DMS53 treated with DMSO at 0.1 percent for 48 hours (cell line): ENCODE results near the gene LRRC8D.

Experiments
- DNase-seq: peaks from one replicate; lab custom pipeline; 2025; ENCODE audit not compliant: unreplicated experiment; lab: John Stamatoyannopoulos, UW

The LRRC8D gene

DNA sequence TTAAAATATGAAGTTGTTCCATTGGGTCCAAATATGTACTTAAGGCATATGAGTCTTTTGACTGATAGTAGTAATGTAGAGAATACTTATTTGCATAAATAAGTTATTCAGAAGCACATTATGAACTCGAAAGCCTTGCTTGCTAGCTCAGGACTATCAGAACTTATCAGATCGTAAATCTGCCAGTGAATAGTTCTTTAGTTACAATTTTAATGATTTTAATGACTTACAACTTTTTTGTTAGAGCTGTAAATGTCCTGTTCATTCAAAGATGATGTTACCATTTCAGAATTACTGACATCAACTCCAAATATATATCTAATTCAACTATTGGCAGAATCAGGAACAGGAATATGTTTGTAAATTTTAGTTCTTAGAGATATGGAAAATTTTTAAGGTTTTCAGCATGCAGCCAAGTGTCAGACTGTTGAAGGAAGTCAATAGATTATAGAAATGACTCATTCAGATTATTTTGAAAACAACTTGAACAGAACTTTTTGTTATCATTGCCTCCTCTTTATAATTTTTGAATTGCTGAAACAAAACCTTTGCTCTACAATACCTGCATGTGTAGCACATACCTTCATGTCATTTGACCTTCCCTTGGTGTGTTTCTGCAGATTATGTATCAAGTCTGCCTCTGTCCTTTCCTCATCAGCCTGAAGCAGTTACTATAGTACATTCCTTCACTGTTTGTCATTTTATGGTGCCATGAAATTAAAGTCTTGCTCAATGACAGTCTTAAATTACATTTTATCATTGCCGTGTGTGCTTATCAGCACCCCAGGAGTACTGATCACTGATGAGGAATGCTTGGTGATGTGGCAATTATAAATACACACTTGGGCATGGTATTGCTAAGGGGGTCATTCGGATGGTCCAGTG is 44.9 kb downstream of the LRRC8D start:
- no peak for DNase-seq

DNA sequence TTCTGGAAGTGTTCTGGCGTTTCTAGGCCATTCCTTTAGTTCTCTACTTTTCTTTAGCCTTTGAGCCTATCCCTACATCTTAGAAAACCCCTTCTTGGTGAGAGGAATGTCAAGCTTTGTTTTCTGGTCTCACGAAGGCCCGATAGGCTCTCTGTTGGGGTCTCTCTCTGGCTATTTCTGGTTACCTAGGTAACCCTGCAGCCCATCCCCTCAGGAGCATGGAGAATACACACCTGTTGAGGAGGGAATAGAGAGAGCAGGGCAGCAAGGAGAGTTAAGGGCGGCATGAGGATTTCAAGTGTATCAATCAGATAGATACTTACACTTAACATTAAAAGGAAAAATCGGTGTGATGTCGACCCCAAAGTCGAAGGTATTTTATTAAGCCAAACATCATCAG is 45.7 kb downstream of the LRRC8D start:
- no peak for DNase-seq

- no peak for DNase-seq
Measured at GRCh38 chr1:89870998-89871397, 50.2 kb downstream of the LRRC8D start.

DNA sequence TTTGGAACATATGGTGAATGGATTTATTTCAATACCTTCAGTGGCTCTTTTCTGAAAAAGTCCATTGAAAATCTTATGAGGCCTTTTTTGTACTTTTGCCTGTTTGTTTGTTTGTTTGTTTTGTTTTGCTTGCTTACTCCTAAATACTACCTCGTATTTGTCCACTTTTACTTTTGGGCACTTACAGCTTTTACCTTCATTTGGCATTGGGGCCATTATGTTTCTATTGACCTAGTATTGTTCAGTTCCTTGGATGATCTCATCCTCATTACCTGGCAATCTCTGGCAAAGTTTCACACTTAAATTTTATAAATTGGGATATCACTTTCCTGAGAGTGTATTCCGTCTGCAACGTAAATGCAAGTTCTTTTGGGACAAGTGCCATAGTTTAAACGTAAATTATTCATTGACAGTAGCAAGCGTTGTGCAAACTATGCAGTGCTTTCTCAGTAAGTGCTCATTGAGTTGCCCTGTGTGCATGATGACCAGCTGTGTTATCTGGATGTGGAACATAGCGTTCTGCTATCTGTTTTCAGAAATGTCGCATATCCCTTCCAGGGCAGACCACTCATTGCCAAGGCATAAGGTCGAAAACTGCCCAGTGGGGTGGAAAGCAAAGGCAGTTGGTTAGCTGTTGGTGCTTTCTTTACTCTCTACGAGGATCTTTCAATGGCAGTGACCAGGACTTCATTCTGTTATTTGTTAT is 51.1 kb downstream of the LRRC8D start:
- no peak for DNase-seq

DNA sequence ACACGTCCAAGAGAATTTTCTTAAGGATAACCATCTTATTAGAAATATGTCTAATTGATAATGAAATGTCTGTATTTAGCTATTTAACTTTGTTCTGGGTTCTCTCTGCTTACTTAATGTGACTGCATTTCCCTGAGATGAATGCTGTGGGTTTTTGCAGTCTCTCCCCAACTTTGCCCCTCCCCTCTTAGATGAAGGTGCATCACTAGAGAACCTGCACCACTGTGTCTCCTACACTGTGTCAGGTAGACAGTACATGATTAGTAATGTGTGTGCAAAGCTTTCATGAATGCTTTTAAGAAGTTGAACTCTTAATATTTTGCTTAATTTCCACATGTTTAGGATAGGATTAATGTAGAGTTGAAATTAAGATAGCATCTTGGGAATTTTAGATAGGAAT is 51.7 kb downstream of the LRRC8D start:
- no peak for DNase-seq

GRCh38 chr1:89873288-89873687 is 52.5 kb downstream of the LRRC8D start:
- no peak for DNase-seq

GRCh38 chr1:89873770-89874169 is 52.9 kb downstream of the LRRC8D start:
- DNase-seq: no peak

- DNase-seq: no peak
Measured at GRCh38 chr1:89876463-89876862, 55.6 kb downstream of the LRRC8D start.

DNA sequence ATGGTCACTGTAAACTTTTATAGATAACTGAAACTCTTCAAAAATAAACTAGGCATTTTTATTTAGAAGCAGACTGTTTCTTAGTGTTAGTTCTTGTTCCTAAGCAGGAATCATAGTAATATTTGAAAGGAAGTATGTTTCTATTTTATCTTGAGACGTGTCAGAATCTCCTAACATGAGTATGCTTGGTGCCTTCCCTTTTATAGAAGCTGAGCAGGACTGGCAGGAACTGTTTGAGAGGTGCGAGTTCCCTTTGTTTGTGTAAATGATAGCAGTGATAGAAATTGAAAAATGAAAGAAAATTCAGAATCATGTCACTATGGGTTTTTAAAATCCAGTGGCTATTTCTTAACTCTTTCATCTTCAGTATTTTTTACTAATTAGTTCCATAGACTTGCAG is 56.9 kb downstream of the LRRC8D start:
- DNase-seq: no peak

- DNase-seq: no peak
Measured at GRCh38 chr1:89878256-89878655, 57.4 kb downstream of the LRRC8D start.

GRCh38 chr1:89880679-89881078 is 59.8 kb downstream of the LRRC8D start:
- no peak for DNase-seq

- DNase-seq: no peak
Measured at GRCh38 chr1:89881415-89882058, 60.7 kb downstream of the LRRC8D start.

DNA sequence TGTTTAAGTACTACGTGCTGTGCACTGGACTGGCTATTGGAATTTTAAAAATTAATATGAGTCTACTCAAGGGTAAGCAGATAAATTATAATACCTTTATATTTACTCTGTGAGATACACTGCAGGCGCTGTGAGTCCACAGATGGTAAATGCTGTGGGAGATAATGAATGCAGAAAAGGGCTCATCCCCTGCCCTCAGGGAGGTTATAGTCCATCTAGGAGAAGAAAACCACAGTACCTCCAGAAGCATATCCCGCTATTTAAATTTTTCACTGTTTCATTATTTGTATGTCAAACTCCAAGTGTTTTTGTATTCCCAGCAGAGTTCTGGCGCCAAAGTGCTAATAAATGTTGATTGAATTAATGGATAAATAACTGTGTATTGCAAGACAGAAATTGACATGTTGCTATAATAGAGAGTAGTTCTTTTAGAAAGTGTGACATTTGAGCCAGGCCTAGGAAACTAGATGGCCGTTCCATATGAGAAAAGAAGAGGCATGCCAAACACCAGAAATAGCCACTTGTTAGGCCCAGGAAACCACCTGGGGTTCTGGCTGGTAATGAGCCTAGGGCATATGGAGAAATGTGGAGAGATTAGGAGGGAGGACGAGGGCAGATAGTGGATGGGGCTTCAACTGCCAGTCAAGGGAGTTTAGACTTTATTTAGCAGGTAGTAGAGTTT is 61.7 kb downstream of the LRRC8D start:
- DNase-seq: no peak

- no peak for DNase-seq
Measured at GRCh38 chr1:89883030-89883379, 62.2 kb downstream of the LRRC8D start.

- DNase-seq: no peak
Measured at GRCh38 chr1:89884718-89885596, 64.1 kb downstream of the LRRC8D start.

GRCh38 chr1:89887270-89887669 is 66.4 kb downstream of the LRRC8D start:
- DNase-seq: no peak

- DNase-seq: no peak
Measured at GRCh38 chr1:89887713-89888112, 66.9 kb downstream of the LRRC8D start.

GRCh38 chr1:89888480-89889322 is 67.9 kb downstream of the LRRC8D start:
- no peak for DNase-seq

- DNase-seq: no peak
Measured at GRCh38 chr1:89889323-89889615, 68.4 kb downstream of the LRRC8D start.
